ENCODE measurements around the gene STXBP1. TPM values are rescaled to one million over a fixed set of nuclear protein-coding genes. Genes with fewer than 3 reads are reported as not detected.

STXBP1 gene
- total RNA-seq, 1 donor from 2014 or later, result 10.8 TPM

GRCh38 chr9:127651697-127652610 lies 39.9 kb downstream of the STXBP1 start:
- DNase-seq (ENCODE audit: low read depth in 2 of 2), result no peak

- no peak for DNase-seq (ENCODE audit: low read depth in 2 of 2)
Observed at GRCh38 chr9:127652733-127653132, 40.7 kb downstream of the STXBP1 start.

GRCh38 chr9:127654619-127655018 lies 42.5 kb downstream of the STXBP1 start:
- no peak for DNase-seq (ENCODE audit: low read depth in 2 of 2)

GRCh38 chr9:127658428-127658827 lies 46.4 kb downstream of the STXBP1 start:
- DNase-seq (ENCODE audit: low read depth in 2 of 2), result no peak

GRCh38 chr9:127660886-127661741 lies 49.0 kb downstream of the STXBP1 start:
- DNase-seq (ENCODE audit: low read depth in 2 of 2), result no peak

- no peak for DNase-seq (ENCODE audit: low read depth in 2 of 2)
Observed at GRCh38 chr9:127662617-127663016, 50.5 kb downstream of the STXBP1 start.

GRCh38 chr9:127664324-127664677 lies 52.2 kb downstream of the STXBP1 start:
- DNase-seq (ENCODE audit: low read depth in 2 of 2), result no peak

- DNase-seq (ENCODE audit: low read depth in 2 of 2), result no peak
Observed at GRCh38 chr9:127664678-127665507, 52.8 kb downstream of the STXBP1 start.

- no peak for DNase-seq (ENCODE audit: low read depth in 2 of 2)
Observed at GRCh38 chr9:127667127-127667844, 55.2 kb downstream of the STXBP1 start.

GRCh38 chr9:127667906-127668305 lies 55.8 kb downstream of the STXBP1 start:
- no peak for DNase-seq (ENCODE audit: low read depth in 2 of 2)

- no peak for DNase-seq (ENCODE audit: low read depth in 2 of 2)
Observed at GRCh38 chr9:127673234-127673633, 61.2 kb downstream of the STXBP1 start.

GRCh38 chr9:127676638-127677037 lies 64.6 kb downstream of the STXBP1 start:
- DNase-seq (ENCODE audit: low read depth in 2 of 2), result no peak

GRCh38 chr9:127679506-127679905 lies 67.4 kb downstream of the STXBP1 start:
- DNase-seq (ENCODE audit: low read depth in 2 of 2), result no peak

- no peak for DNase-seq (ENCODE audit: low read depth in 2 of 2)
Observed at GRCh38 chr9:127680226-127680625, 68.1 kb downstream of the STXBP1 start.

- DNase-seq (ENCODE audit: low read depth in 2 of 2), result no peak
Observed at GRCh38 chr9:127680846-127681245, 68.8 kb downstream of the STXBP1 start.

GRCh38 chr9:127682351-127683136 lies 70.5 kb downstream of the STXBP1 start:
- DNase-seq (ENCODE audit: low read depth in 2 of 2), result no peak

- no peak for DNase-seq (ENCODE audit: low read depth in 2 of 2)
Observed at GRCh38 chr9:127683723-127684122, 71.6 kb downstream of the STXBP1 start.

GRCh38 chr9:127684576-127684975 lies 72.5 kb downstream of the STXBP1 start:
- no peak for DNase-seq (ENCODE audit: low read depth in 2 of 2)

- no peak for DNase-seq (ENCODE audit: low read depth in 2 of 2)
Observed at GRCh38 chr9:127686461-127687393, 74.7 kb downstream of the STXBP1 start.

Measured in dermis microvascular lymphatic vessel endothelial cell (primary cell).